ENCODE measurements around the gene AP5S1. TPM values are rescaled to one million over a fixed set of nuclear protein-coding genes. Genes with fewer than 3 reads are reported as not detected.

AP5S1 gene
- total RNA-seq, 1 experiment from 2014 or later, result 2.8 TPM

GRCh38 chr20:3847429-3847940, 27.1 kb downstream of the AP5S1 start (continued):
- TF ChIP-seq ERG (CRISPR knock-in tag; IDR thresholded peaks at IDR 0.05) (no peak), IRF2 (CRISPR knock-in tag; IDR thresholded peaks at IDR 0.05; ENCODE audit: borderline replicate concordance, low read depth) (no peak), ZNF512 (CRISPR knock-in tag; IDR thresholded peaks at IDR 0.05; ENCODE audit: borderline replicate concordance) (no peak)

DNA sequence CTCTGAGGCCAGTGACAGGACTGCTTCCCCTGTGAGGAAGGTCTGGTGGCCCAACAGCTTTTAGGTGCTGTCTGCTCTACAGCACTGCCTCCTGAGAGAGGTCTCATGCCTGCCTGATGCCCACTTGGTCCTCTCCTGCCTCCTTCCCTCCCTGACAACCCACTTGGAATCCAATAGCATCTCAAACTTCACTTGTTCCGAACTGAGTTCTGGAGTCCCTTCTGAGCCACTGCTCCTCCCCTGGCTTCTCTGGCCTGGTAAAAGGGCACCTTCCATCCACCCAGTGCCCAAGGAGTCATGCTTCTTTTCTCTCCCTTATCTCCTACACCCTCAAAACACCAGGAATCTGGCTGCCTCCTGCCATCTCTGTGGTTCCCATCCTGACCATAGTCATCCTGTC, 28.2 kb downstream of the AP5S1 start:
- TF ChIP-seq SMAD3 (CRISPR knock-in tag; IDR thresholded peaks at IDR 0.05; ENCODE audit: borderline replicate concordance) (no peak), JUN (CRISPR knock-in tag; IDR thresholded peaks at IDR 0.05) (no peak), E2F1 (CRISPR knock-in tag; IDR thresholded peaks at IDR 0.05) (no peak), PRRX2 (CRISPR knock-in tag; IDR thresholded peaks at IDR 0.05) (no peak), GABPB1 (CRISPR knock-in tag; IDR thresholded peaks at IDR 0.05) (no peak)
- TF ChIP-seq, protein P1, sequence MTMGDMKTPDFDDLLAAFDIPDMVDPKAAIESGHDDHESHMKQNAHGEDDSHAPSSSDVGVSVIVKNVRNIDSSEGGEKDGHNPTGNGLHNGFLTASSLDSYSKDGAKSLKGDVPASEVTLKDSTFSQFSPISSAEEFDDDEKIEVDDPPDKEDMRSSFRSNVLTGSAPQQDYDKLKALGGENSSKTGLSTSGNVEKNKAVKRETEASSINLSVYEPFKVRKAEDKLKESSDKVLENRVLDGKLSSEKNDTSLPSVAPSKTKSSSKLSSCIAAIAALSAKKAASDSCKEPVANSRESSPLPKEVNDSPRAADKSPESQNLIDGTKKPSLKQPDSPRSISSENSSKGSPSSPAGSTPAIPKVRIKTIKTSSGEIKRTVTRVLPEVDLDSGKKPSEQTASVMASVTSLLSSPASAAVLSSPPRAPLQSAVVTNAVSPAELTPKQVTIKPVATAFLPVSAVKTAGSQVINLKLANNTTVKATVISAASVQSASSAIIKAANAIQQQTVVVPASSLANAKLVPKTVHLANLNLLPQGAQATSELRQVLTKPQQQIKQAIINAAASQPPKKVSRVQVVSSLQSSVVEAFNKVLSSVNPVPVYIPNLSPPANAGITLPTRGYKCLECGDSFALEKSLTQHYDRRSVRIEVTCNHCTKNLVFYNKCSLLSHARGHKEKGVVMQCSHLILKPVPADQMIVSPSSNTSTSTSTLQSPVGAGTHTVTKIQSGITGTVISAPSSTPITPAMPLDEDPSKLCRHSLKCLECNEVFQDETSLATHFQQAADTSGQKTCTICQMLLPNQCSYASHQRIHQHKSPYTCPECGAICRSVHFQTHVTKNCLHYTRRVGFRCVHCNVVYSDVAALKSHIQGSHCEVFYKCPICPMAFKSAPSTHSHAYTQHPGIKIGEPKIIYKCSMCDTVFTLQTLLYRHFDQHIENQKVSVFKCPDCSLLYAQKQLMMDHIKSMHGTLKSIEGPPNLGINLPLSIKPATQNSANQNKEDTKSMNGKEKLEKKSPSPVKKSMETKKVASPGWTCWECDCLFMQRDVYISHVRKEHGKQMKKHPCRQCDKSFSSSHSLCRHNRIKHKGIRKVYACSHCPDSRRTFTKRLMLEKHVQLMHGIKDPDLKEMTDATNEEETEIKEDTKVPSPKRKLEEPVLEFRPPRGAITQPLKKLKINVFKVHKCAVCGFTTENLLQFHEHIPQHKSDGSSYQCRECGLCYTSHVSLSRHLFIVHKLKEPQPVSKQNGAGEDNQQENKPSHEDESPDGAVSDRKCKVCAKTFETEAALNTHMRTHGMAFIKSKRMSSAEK (CRISPR knock-in tag; IDR thresholded peaks at IDR 0.05; ENCODE audit: borderline replicate concordance), result no peak
- no peaks in the 10 kb centered on the region for H3K36me3 Mint-ChIP-seq
- no peaks in the 10 kb centered on the region for H3K27me3 Mint-ChIP-seq (ENCODE audit: low read depth)
- DNase-seq (ENCODE audit: low spot score) (no peak), ATAC-seq (no peak)
- no peak overlapping the region for H3K27ac Mint-ChIP-seq
- ChIA-PET CTCF (interaction anchor here (1.7 kb wide), 1 partner anchor 62 kb away, joined by 5 read pairs; the partner anchor contains the start of gene CENPB), POLR2A (interaction anchor here (0.6 kb wide), 1 partner anchor 10 kb away, joined by 7 read pairs; no protein-coding TSS in a partner anchor)
- H3K9me3 Mint-ChIP-seq, result no peaks in the 10 kb centered on the region
- peaks cover 5% of the 10 kb centered on the region for H3K4me1 Mint-ChIP-seq
- peak overlapping the region; percentile 85 for H3K4me3 Mint-ChIP-seq

DNA sequence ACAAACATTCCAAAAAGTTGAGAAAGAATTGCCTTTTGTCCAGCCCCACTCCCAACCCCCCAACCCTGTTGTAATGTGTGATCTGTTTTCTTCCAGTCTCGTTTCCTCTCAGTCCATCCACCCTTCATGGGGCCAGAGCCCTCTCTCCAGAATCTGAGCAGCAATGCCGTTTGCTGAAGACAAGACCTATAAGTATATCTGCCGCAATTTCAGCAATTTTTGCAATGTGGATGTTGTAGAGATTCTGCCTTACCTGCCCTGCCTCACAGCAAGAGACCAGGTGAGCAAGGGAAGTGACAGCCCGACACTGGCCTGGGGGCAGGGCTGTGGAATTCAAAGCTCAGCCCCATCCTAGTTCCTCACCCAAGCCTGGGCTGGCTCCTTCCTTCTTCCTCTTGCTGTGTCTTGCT, 34.1 kb downstream of the AP5S1 start:
- Mint-ChIP-seq H3K27me3 (ENCODE audit: low read depth) (no peaks in the 10 kb centered on the region), H3K36me3 (peaks cover 23% of the 10 kb centered on the region), H3K27ac (peak overlapping the region; percentile 36; the same call in 1 of the 2 replicates), H3K4me3 (no peak overlapping the region), H3K4me1 (peaks cover 3% of the 10 kb centered on the region; the same call in 1 of the 2 replicates), H3K9me3 (no peaks in the 10 kb centered on the region)
- ChIA-PET POLR2A (interaction anchor here (1.0 to 1.6 kb wide), 2 partner anchors 23 to 43 kb away, joined by 3 to 8 read pairs; no protein-coding TSS in a partner anchor), CTCF (interaction anchor here (0.5 to 5.6 kb wide), 47 partner anchors 9 to 1315 kb away, joined by 3 to 48 read pairs (median 4); partner anchors contain the start of genes ADISSP, AP5S1, CENPB and HSPA12B)
- peak; percentile 22 for DNase-seq (ENCODE audit: low spot score)
- peak; percentile 71 for ATAC-seq
- TF ChIP-seq CREM (CRISPR knock-in tag; IDR thresholded peaks at IDR 0.05) (no peak), ZNF219 (CRISPR knock-in tag; IDR thresholded peaks at IDR 0.05; ENCODE audit: borderline replicate concordance) (no peak), FOXP1 (CRISPR knock-in tag; IDR thresholded peaks at IDR 0.05; ENCODE audit: borderline replicate concordance) (no peak), SP1 (CRISPR knock-in tag; conservative IDR thresholded peaks at IDR 0.05) (no peak), GTF2I (CRISPR knock-in tag; conservative IDR thresholded peaks at IDR 0.05) (no peak), SMAD4 (CRISPR knock-in tag; IDR thresholded peaks at IDR 0.05) (no peak), ZNF138 (CRISPR knock-in tag; conservative IDR thresholded peaks at IDR 0.05) (no peak), ELF4 (CRISPR knock-in tag; IDR thresholded peaks at IDR 0.05; ENCODE audit: low read depth) (no peak), MLX (CRISPR knock-in tag; IDR thresholded peaks at IDR 0.05) (no peak), TCF7 (CRISPR knock-in tag; IDR thresholded peaks at IDR 0.05; ENCODE audit: low read depth) (no peak), SMAD3 (CRISPR knock-in tag; IDR thresholded peaks at IDR 0.05; ENCODE audit: borderline replicate concordance) (no peak), ZNF423 (CRISPR knock-in tag; IDR thresholded peaks at IDR 0.05) (no peak), CDX4 (CRISPR knock-in tag; IDR thresholded peaks at IDR 0.05; ENCODE audit: borderline replicate concordance) (no peak)
- TF ChIP-seq, protein P2, sequence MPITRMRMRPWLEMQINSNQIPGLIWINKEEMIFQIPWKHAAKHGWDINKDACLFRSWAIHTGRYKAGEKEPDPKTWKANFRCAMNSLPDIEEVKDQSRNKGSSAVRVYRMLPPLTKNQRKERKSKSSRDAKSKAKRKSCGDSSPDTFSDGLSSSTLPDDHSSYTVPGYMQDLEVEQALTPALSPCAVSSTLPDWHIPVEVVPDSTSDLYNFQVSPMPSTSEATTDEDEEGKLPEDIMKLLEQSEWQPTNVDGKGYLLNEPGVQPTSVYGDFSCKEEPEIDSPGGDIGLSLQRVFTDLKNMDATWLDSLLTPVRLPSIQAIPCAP (CRISPR knock-in tag; IDR thresholded peaks at IDR 0.05), result no peak

Measured in WTC11 (cell line).